ENCODE results near the gene HDDC2.

HDDC2 gene

GRCh38 chr6:125268765-125269164 lies 33.0 kb downstream of the HDDC2 start:
- DNase-seq, result no peak

GRCh38 chr6:125267806-125268523 lies 33.8 kb downstream of the HDDC2 start:
- DNase-seq, result peak in 1 of 2 experiments; percentile 18

- DNase-seq, result no peak
These were observed 37.3 kb downstream of the HDDC2 start for GRCh38 chr6:125264476-125264875.

- DNase-seq, result no peak
These were observed 39.5 kb downstream of the HDDC2 start for GRCh38 chr6:125262016-125263013.

- DNase-seq, result no peak
These were observed 42.4 kb downstream of the HDDC2 start for GRCh38 chr6:125259354-125259736.

GRCh38 chr6:125258651-125259353 lies 43.0 kb downstream of the HDDC2 start:
- no peak for DNase-seq

GRCh38 chr6:125257351-125257750 lies 44.4 kb downstream of the HDDC2 start:
- DNase-seq, result no peak

- DNase-seq, result no peak
These were observed 46.6 kb downstream of the HDDC2 start for GRCh38 chr6:125255201-125255600.

GRCh38 chr6:125254321-125254720 lies 47.4 kb downstream of the HDDC2 start:
- no peak for DNase-seq

- DNase-seq, result no peak
These were observed 47.9 kb downstream of the HDDC2 start for GRCh38 chr6:125253881-125254280.

GRCh38 chr6:125252891-125253290 lies 48.9 kb downstream of the HDDC2 start:
- DNase-seq, result no peak

GRCh38 chr6:125251516-125252220 lies 50.1 kb downstream of the HDDC2 start:
- DNase-seq, result no peak

GRCh38 chr6:125250511-125250910 lies 51.3 kb downstream of the HDDC2 start:
- no peak for DNase-seq

GRCh38 chr6:125248136-125248535 lies 53.6 kb downstream of the HDDC2 start:
- DNase-seq, result no peak

- no peak for DNase-seq
These were observed 55.2 kb downstream of the HDDC2 start for GRCh38 chr6:125246566-125246965.

- DNase-seq, result no peak
These were observed 56.1 kb downstream of the HDDC2 start for GRCh38 chr6:125245523-125246264.

- no peak for DNase-seq
These were observed 56.7 kb downstream of the HDDC2 start for GRCh38 chr6:125245109-125245508.

- DNase-seq, result no peak
These were observed 64.0 kb downstream of the HDDC2 start for GRCh38 chr6:125237764-125238163.

GRCh38 chr6:125236536-125237327 lies 65.0 kb downstream of the HDDC2 start:
- no peak for DNase-seq

GRCh38 chr6:125233202-125233601 lies 68.6 kb downstream of the HDDC2 start:
- DNase-seq, result no peak

GRCh38 chr6:125232466-125232865 lies 69.3 kb downstream of the HDDC2 start:
- no peak for DNase-seq

Measured in SHP77 (cell line).